Renal cortical epithelial cell (primary cell): ENCODE data around the gene DACT3. TPM values are rescaled to one million over a fixed set of nuclear protein-coding genes. Genes with fewer than 3 reads are reported as not detected.

ENCODE experiments used
- DNase-seq: peaks from one replicate; pipeline ENCODE4 v3.0.0-alpha.2; 2011; ENCODE audit warnings: low read depth
- total RNA-seq: library from RNA; depleted of rRNA; stranded (reverse); fragments of >200 nt; gene quantifications from 2 replicates; pipeline ENCODE4 v1.2.3, GENCODE V29; 2014

DACT3 gene
- total RNA-seq, 1 donor from 2014 or later, result not detected

GRCh38 chr19:46665072-46665471 is 4.1 kb upstream of the DACT3 start:
- no peak for DNase-seq

- peak; percentile 78 for DNase-seq
Observed at GRCh38 chr19:46661735-46662592, 982 bp upstream of the DACT3 start.

GRCh38 chr19:46660551-46661019 is 397 bp downstream of the DACT3 start:
- no peak for DNase-seq

GRCh38 chr19:46660008-46660517 is 919 bp downstream of the DACT3 start:
- DNase-seq, result no peak

GRCh38 chr19:46659151-46660007 is 1.6 kb downstream of the DACT3 start:
- DNase-seq, result no peak

- DNase-seq, result no peak
Observed at GRCh38 chr19:46656541-46656940, 4.4 kb downstream of the DACT3 start.

- no peak for DNase-seq
Observed at GRCh38 chr19:46654621-46655152, 6.3 kb downstream of the DACT3 start.

- DNase-seq, result no peak
Observed at GRCh38 chr19:46650445-46650844, 10.5 kb downstream of the DACT3 start.

GRCh38 chr19:46648961-46649960 is 11.7 kb downstream of the DACT3 start:
- DNase-seq, result no peak

GRCh38 chr19:46648060-46648960 is 12.7 kb downstream of the DACT3 start:
- DNase-seq, result no peak

- DNase-seq, result no peak
Observed at GRCh38 chr19:46646402-46646801, 14.6 kb downstream of the DACT3 start.

- no peak for DNase-seq
Observed at GRCh38 chr19:46644720-46645119, 16.3 kb downstream of the DACT3 start.

- no peak for DNase-seq
Observed at GRCh38 chr19:46640656-46641055, 20.3 kb downstream of the DACT3 start.

GRCh38 chr19:46639358-46640182 is 21.4 kb downstream of the DACT3 start:
- DNase-seq, result no peak

GRCh38 chr19:46637224-46637623 is 23.8 kb downstream of the DACT3 start:
- no peak for DNase-seq

- DNase-seq, result no peak
Observed at GRCh38 chr19:46635920-46636761, 24.8 kb downstream of the DACT3 start, which contains the start of gene GNG8. Gene GNG8 (minus strand): TSS chr19:46636202. CDS start chr19:46634682, 1,520 bp downstream.

- DNase-seq, result no peak
Observed at GRCh38 chr19:46634656-46635218, 26.2 kb downstream of the DACT3 start.
